Astrocyte of the spinal cord (primary cell): ENCODE measurements around the gene DENND1A.

Experiments used
- DNase-seq: peaks from one replicate; pipeline ENCODE4 v3.0.0; 2011; ENCODE audit warnings: low read depth, low spot score
- H3K4me3 ChIP-seq: 2 replicates; pipeline ENCODE4 v1.5.1; 2011; ENCODE audit warnings: low read depth, mild to moderate bottlenecking, low read length, moderate library complexity
- in situ Hi-C: cut with HindIII; loops from 2 replicates; pipeline ENCODE4 v1.10.0; 2017; ENCODE audit warnings: low sequenced_read_pairs
- TF ChIP-seq, protein P1 (sequence below): IDR thresholded peaks from 2 replicates; pipeline ENCODE4 v1.5.1; 2012; ENCODE audit warnings: low read depth, mild to moderate bottlenecking, low read length, inconsistent platforms

Gene DENND1A

GRCh38 chr9:123957731-123958130 is 27.8 kb upstream of the DENND1A start:
- H3K4me3 ChIP-seq, result no peak overlapping the region
- no peak for DNase-seq
- TF ChIP-seq, protein P1, sequence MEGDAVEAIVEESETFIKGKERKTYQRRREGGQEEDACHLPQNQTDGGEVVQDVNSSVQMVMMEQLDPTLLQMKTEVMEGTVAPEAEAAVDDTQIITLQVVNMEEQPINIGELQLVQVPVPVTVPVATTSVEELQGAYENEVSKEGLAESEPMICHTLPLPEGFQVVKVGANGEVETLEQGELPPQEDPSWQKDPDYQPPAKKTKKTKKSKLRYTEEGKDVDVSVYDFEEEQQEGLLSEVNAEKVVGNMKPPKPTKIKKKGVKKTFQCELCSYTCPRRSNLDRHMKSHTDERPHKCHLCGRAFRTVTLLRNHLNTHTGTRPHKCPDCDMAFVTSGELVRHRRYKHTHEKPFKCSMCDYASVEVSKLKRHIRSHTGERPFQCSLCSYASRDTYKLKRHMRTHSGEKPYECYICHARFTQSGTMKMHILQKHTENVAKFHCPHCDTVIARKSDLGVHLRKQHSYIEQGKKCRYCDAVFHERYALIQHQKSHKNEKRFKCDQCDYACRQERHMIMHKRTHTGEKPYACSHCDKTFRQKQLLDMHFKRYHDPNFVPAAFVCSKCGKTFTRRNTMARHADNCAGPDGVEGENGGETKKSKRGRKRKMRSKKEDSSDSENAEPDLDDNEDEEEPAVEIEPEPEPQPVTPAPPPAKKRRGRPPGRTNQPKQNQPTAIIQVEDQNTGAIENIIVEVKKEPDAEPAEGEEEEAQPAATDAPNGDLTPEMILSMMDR, result no peak
- in situ Hi-C loops, result no loop called here

GRCh38 chr9:123957168-123957721 is 27.3 kb upstream of the DENND1A start:
- in situ Hi-C loops, result no loop called here
- TF ChIP-seq, protein P1, result no peak
- DNase-seq, result no peak
- no peak overlapping the region for H3K4me3 ChIP-seq

DNA sequence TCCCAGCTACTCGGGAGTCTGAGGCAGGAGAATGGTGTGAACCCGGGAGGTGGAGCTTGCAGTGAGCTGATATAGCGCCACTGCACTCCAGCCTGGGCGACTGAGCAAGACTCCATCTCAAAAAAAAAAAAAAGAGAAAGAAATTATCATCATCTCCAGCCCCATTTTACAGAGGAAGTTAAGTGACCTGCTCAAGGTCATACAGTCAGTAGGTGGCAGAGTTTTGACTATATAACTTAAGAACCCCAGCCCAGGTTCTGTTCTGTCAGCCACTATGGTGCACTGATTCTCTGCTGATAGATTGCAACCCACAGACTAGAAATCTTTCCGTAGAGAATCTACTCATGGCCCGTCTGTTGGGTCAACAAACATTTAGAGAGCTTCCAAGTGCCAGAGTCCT is 25.7 kb upstream of the DENND1A start:
- DNase-seq, result no peak
- H3K4me3 ChIP-seq, result no peak overlapping the region
- in situ Hi-C loops, result no loop called here
- TF ChIP-seq, protein P1, result no peak

DNA sequence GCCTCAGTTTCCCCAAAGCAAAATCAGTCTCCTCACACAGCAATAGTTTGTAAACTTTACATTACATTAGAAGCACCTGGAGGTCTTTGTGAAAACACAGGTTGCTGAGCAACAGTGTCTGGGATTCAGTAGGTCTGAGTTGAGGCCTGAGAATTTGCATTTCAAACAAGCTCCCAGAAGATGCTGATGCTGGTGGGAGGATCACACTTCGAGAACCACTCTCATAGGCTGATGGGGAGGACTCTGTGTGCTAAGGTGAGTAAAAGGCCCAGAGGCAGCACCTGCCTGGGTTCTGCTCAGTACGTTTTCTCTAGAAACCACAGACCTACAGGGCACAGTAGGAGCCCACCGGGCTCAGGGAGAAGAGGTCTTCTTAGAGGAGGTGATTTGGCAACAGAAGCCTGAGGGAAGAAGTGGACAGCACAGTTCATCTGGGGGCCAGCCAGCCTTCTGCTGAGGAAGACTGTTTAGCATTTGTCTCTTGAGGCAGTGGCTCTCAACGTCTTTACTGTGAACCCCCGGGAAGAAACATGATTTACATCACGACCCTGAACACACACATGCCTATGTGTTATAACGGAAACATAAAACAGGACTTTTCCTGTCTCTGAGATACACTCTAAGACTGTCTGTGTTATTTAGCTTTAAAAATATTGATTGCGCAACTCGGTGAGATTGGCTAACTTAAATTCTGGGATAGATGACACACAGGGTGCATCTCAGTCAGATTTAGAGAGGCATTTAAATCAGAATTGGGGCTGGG is 24.8 kb upstream of the DENND1A start:
- TF ChIP-seq, protein P1, result no peak

DNA sequence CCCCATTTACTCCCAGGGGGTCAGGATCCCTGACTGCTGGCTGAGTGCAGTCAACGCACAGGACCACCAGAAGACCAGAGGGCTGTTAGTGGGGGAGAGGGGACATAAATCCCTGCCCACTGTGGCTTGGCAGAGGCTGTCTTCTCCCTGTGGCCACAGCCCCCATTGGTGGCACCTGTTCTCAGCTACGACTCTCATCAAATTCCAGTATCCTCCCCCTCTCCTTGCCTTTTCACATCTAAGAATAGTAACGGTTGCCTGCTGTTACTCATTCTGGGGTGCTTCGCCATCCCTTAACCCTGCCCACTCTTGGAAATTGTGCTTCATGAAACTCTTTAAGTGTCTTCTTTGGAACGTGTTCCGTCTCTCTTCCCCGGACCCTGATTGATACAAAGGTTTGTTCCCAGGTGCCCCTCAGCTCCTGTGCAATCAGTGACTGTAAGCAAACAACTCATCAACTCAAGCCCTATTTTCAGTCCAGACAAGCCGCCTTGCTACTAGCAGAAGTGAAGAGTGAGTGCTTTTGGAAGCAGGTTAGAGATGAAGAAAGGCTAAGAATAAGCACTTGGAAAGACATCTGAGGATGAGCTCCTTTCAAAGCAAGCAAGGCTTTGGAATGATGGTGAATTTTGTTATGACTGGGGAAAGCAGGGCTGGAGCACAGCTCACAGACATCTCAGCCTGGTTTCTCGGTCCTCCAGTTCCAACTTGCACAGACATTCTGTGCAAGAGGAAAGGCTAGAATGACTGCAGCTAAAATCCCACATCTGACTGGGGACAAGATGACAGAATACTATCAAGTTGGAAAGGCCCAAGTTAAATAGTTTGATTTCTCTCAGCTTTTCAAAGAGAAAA is 22.9 kb upstream of the DENND1A start:
- TF ChIP-seq, protein P1, result no peak
- DNase-seq, result no peak
- in situ Hi-C loops, result no loop called here
- no peak overlapping the region for H3K4me3 ChIP-seq

More for the DNA sequence above, 24.8 kb upstream of the DENND1A start:
- in situ Hi-C loops, result no loop called here
- DNase-seq, result no peak
- no peak overlapping the region for H3K4me3 ChIP-seq

DNA sequence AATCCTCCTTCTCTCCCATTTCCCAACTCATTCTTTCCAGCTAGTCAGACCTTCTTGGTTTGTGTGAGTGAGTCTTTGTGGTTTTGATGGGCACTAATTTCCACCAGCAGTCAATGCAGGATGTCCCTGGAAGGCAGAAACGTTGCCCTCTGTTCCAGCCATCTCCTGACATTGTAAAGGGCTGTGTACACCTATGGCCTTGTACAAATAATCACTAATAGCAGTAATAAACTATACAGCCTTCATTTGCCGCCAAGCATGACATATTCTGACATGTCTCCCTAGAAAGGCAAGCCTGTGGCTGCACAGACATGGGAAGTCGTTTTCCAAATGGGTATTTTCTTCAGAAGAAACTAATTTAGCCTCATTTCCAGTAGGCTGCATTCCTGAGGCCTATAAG is 18.4 kb upstream of the DENND1A start:
- TF ChIP-seq, protein P1, result no peak
- no peak for DNase-seq
- no peak overlapping the region for H3K4me3 ChIP-seq
- in situ Hi-C loops, result no loop called here
